Gastrocnemius medialis (tissue), 4 donors: Measurements from ENCODE around the gene RNF207. TPM values are rescaled to one million over a fixed set of nuclear protein-coding genes. Genes with fewer than 3 reads are reported as not detected.

Experiments used
- ATAC-seq, 2 donors: fragments of 150-250 bp; one replicate each; pipeline ENCODE4 v1.9.1; 2016
- DNase-seq, 2 donors: peaks; one replicate each; pipeline ENCODE4 v3.0.0-alpha.2; 2019
- H3K27ac ChIP-seq, 4 donors: fragments of 200-600 bp; sonication (generic); 1 replicate in 1 of 4; 2 replicates in 3 of 4; pipeline ENCODE4 v1.5.1; 2016 to 2018; ENCODE audit warnings: mild to moderate bottlenecking in 2 of 4, moderate library complexity in 1 of 4
- H3K27me3 ChIP-seq, 3 donors: fragments of 200-600 bp; sonication (generic) in 2 of 3; 1 replicate in 1 of 3; 2 replicates in 2 of 3; pipeline versions ENCODE4 v1.5.1 to v1.6.0; 2016 to 2019; ENCODE audit warnings: mild to moderate bottlenecking in 1 of 3, moderate library complexity in 1 of 3
- H3K36me3 ChIP-seq, 2 donors: fragments of 200-600 bp; sonication (generic) in 1 of 2; one replicate each; pipeline ENCODE4 v1.5.1; 2017 to 2018
- H3K4me1 ChIP-seq, 2 donors: fragments of 200-600 bp; sonication (generic) in 1 of 2; one replicate each; pipeline ENCODE4 v1.5.1; 2016 to 2017; ENCODE audit warnings: mild to moderate bottlenecking in 2 of 2
- H3K4me3 ChIP-seq, 4 donors: fragments of 200-600 bp; sonication (generic) in 3 of 4; 1 replicate in 1 of 4; 2 replicates in 3 of 4; pipeline ENCODE4 v1.5.1; 2016 to 2019; ENCODE audit warnings: mild to moderate bottlenecking in 2 of 4
- H3K9me3 ChIP-seq, 3 donors: fragments of 200-600 bp; sonication (generic) in 2 of 3; 1 replicate in 1 of 3; 2 replicates in 2 of 3; pipeline ENCODE4 v1.5.1; 2016 to 2019
- CTCF ChIP-seq, 5 experiments: fragments of 450-650 bp in 3 of 5; fragments of 200-600 bp in 2 of 5; sonication (generic) in 2 of 5; IDR thresholded peaks in 4 of 5; conservative IDR thresholded peaks in 1 of 5; 1 replicate in 4 of 5; 2 replicates in 1 of 5; pipeline ENCODE4 v1.5.1; 2016 to 2019; ENCODE audit warnings: antibody characterized with exemption in 5 of 5, mild to moderate bottlenecking in 3 of 5, moderate library complexity in 3 of 5
- POLR2A ChIP-seq, 2 donors: fragments of 450-650 bp; IDR thresholded peaks; one replicate each; pipeline ENCODE4 v1.6.1; 2017; ENCODE audit warnings: antibody characterized with exemption in 2 of 2, mild to moderate bottlenecking in 2 of 2, moderate library complexity in 2 of 2
- in situ Hi-C, 4 donors: fragments of 200-750 bp; cut with MboI; loops; one replicate each; pipeline versions ENCODE4 v1.15.0 to v1.8.0; 2017; ENCODE audit warnings: low sequenced_read_pairs in 4 of 4
- intact Hi-C: fragments of 100-400 bp; cut with DNase I; formaldehyde crosslinking; loops from one replicate; pipeline ENCODE4 v1.15.1; 2023; ENCODE audit warnings: low total_unique reads
- total RNA-seq, 4 donors: library from RNA; depleted of rRNA; stranded (reverse); fragments of >200 nt; gene quantifications; one replicate each; pipeline versions ENCODE4 v1.1.0 to v1.2.3, GENCODE V29; 2016

RNF207 gene
- total RNA-seq, 4 donors from 2014 or later, result 0.29 to 4.7 (median 0.99) TPM

- Histone ChIP-seq H3K27ac (peak overlapping the region in 1 of 4 donors; percentile 58), H3K36me3 (peaks cover 0 to 34% of the 10 kb centered on the region in 2 donors), H3K27me3 (no peaks in the 10 kb centered on the region), H3K4me3 (no peak overlapping the region), H3K4me1 (peaks cover 12 to 15% of the 10 kb centered on the region in 2 donors), H3K9me3 (no peaks in the 10 kb centered on the region)
- intact Hi-C loops, result no loop called here
- DNase-seq, result no peak
- no peak for TF ChIP-seq POLR2A (IDR thresholded peaks at IDR 0.05)
- TF ChIP-seq CTCF (IDR thresholded peaks at IDR 0.05 in 4 of 5, conservative IDR thresholded peaks at IDR 0.05 in 1 of 5), result no peak
- in situ Hi-C loops, result no loop called here
- ATAC-seq, result no peak
Observed at GRCh38 chr1:6221210-6221784, 15.4 kb downstream of the RNF207 start.

GRCh38 chr1:6222636-6223035, 16.7 kb downstream of the RNF207 start:
- TF ChIP-seq CTCF (IDR thresholded peaks at IDR 0.05 in 4 of 5, conservative IDR thresholded peaks at IDR 0.05 in 1 of 5) (no peak), POLR2A (IDR thresholded peaks at IDR 0.05) (no peak)
- Histone ChIP-seq H3K4me3 (no peak overlapping the region), H3K36me3 (peaks cover 0 to 47% of the 10 kb centered on the region in 2 donors), H3K27me3 (no peaks in the 10 kb centered on the region), H3K4me1 (peaks cover 12 to 15% of the 10 kb centered on the region in 2 donors), H3K27ac (peak overlapping the region; percentile 17 to 52 (median 33)), H3K9me3 (no peaks in the 10 kb centered on the region)
- in situ Hi-C loops (no loop called here), intact Hi-C loops (no loop called here)
- ATAC-seq (peak in 1 of 2 donors; percentile 28), DNase-seq (no peak)

GRCh38 chr1:6223617-6224016, 17.7 kb downstream of the RNF207 start:
- Histone ChIP-seq H3K4me3 (no peak overlapping the region), H3K36me3 (peaks cover 0 to 57% of the 10 kb centered on the region in 2 donors), H3K27me3 (no peaks in the 10 kb centered on the region), H3K9me3 (no peaks in the 10 kb centered on the region), H3K27ac (no peak overlapping the region), H3K4me1 (peaks cover 12 to 15% of the 10 kb centered on the region in 2 donors)
- no peak for DNase-seq
- no peak for ATAC-seq
- TF ChIP-seq CTCF (IDR thresholded peaks at IDR 0.05 in 4 of 5, conservative IDR thresholded peaks at IDR 0.05 in 1 of 5), result no peak
- no peak for TF ChIP-seq POLR2A (IDR thresholded peaks at IDR 0.05)
- intact Hi-C loops, result no loop called here
- in situ Hi-C loops, result no loop called here

- ATAC-seq (no peak), DNase-seq (no peak)
- no peaks in the 10 kb centered on the region for H3K27me3 ChIP-seq
- no peak for TF ChIP-seq CTCF (IDR thresholded peaks at IDR 0.05 in 4 of 5, conservative IDR thresholded peaks at IDR 0.05 in 1 of 5)
- no peak for TF ChIP-seq POLR2A (IDR thresholded peaks at IDR 0.05)
- no peak overlapping the region for H3K4me3 ChIP-seq
- peaks cover 0 to 67% of the 10 kb centered on the region in 2 donors for H3K36me3 ChIP-seq
- no peaks in the 10 kb centered on the region for H3K9me3 ChIP-seq
- in situ Hi-C loops (loop anchor here in 1 of 4 donors (25.0 kb wide), 1 partner anchor 188 kb away; the partner anchor contains the start of genes ESPN and HES2), intact Hi-C loops (no loop called here)
- no peak overlapping the region for H3K27ac ChIP-seq
- H3K4me1 ChIP-seq, result peaks cover 12 to 15% of the 10 kb centered on the region in 2 donors
Observed at GRCh38 chr1:6224718-6225117, 18.8 kb downstream of the RNF207 start.
